B cell (primary cell): ENCODE data around the gene COL9A3.

Experiments
- EZH2 ChIP-seq: IDR thresholded peaks from 2 replicates; pipeline ENCODE4 v1.6.1; 2012; ENCODE audit warnings: borderline replicate concordance, low read depth, mild to moderate bottlenecking, moderate library complexity, low read length; ENCODE audit not compliant: insufficient read depth, poor library complexity, severe bottlenecking
- TF ChIP-seq, protein P1 (sequence below): fragments of 200-600 bp; IDR thresholded peaks from one replicate; pipeline ENCODE4 v1.8.0; 2022; ENCODE audit warnings: antibody characterized with exemption, mild to moderate bottlenecking

DNA sequence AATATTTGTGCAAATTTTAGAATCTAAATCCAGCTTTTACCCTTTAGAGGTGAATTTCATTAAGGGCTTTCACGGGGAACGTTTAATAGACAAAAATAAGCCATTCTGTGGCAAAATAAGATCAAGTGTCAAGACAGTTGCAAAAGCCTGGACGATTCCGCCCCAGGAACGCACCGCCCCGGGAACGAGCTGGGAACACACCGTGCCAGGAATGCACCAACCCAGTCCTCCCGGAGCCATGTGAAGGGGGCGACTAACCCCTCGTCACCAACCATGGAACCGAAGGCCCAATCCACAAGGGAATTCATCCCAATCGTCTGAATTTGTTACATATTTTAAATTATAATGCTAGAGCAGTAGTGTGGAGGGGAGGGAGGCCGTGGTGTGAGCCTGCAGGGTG is 65.6 kb downstream of the COL9A3 start:
- TF ChIP-seq, protein P1, sequence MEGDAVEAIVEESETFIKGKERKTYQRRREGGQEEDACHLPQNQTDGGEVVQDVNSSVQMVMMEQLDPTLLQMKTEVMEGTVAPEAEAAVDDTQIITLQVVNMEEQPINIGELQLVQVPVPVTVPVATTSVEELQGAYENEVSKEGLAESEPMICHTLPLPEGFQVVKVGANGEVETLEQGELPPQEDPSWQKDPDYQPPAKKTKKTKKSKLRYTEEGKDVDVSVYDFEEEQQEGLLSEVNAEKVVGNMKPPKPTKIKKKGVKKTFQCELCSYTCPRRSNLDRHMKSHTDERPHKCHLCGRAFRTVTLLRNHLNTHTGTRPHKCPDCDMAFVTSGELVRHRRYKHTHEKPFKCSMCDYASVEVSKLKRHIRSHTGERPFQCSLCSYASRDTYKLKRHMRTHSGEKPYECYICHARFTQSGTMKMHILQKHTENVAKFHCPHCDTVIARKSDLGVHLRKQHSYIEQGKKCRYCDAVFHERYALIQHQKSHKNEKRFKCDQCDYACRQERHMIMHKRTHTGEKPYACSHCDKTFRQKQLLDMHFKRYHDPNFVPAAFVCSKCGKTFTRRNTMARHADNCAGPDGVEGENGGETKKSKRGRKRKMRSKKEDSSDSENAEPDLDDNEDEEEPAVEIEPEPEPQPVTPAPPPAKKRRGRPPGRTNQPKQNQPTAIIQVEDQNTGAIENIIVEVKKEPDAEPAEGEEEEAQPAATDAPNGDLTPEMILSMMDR = no peak
- TF ChIP-seq EZH2 = no peak
